ENCODE data around the gene TMEM121. TPM values are rescaled to one million over a fixed set of nuclear protein-coding genes. Genes with fewer than 3 reads are reported as not detected.

Gene TMEM121
- total and polyA plus RNA-seq, 2 of the 4 experiments (the other 2 are of a cell fraction): 2.7 to 6.3 TPM

DNA sequence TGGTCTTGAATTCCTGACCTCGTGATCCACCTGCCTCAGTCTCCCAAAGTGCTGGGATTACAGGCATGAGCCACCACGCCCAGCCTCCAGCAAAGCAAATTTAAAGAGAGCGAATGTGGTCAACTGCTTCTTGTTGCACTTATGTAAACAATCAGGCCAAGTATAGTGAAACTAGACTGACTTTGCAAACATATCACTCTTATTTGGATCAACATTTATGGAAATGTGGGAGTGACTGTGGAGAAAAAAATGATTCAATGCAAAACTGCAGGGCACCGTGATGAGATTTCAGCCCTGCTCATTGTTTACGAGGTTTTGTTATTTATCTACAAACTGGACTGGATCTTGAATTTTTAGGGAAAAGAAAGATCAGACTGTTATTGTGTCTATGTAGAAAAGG is 28.1 kb downstream of the TMEM121 start:
- no peak overlapping the region for H3K4me3 ChIP-seq (ENCODE audit: insufficient read depth, low read depth, low read length)
- no TSS peak for BruUV-seq (replicated peaks)
- no peaks in the 10 kb centered on the region for H3K9me1 ChIP-seq (ENCODE audit: insufficient read depth, low read length)
- no peaks in the 10 kb centered on the region for H3K79me1 ChIP-seq (ENCODE audit: low read depth in 1 of 2, low read length in 2 of 2)
- no peak overlapping the region for H3K27ac ChIP-seq (ENCODE audit: insufficient read depth, low read length)
- H3K18ac ChIP-seq (ENCODE audit: low read depth, low read length): no peak overlapping the region
- no peak overlapping the region for H2AK9ac ChIP-seq (replicated peaks; ENCODE audit: low read depth, low read length, poor library complexity)
- H2AK5ac ChIP-seq (ENCODE audit: low read depth, low read length): no peak overlapping the region
- no peak overlapping the region for H2BK5ac ChIP-seq (ENCODE audit: low read depth, low read length, poor library complexity, severe bottlenecking)
- H4K8ac ChIP-seq (ENCODE audit: low read depth in 2 of 2, low read length in 2 of 2): no peak overlapping the region
- WGBS, 2 experiments (ENCODE audit: extremely low coverage in 2 of 2, insufficient read length in 1 of 2): 67% methylated on average over 1 of the region's 5 CpGs; no CpG with 5 or more reads in 1 of the 2 experiments
- no peak for ATAC-seq (ENCODE audit: low read depth)
- POLR2A ChIA-PET (ENCODE audit: unreplicated experiment): no interaction called here
- H3K56ac ChIP-seq (ENCODE audit: extremely low read depth, insufficient read depth, low read length): no peak overlapping the region
- H3K36me3 ChIP-seq (ENCODE audit: control insufficient read depth, insufficient read depth, low read length): no peaks in the 10 kb centered on the region
- no peaks in the 10 kb centered on the region for H3K9me3 ChIP-seq (ENCODE audit: control insufficient read depth, insufficient read depth, low read length)
- no peak overlapping the region for H4K5ac ChIP-seq (ENCODE audit: low read depth, low read length)
- no peak overlapping the region for H2BK20ac ChIP-seq (ENCODE audit: low read depth, low read length)
- no peak overlapping the region for H2BK15ac ChIP-seq (ENCODE audit: low read depth, low read length)
- intact Hi-C loops (cut with micrococcal nuclease): no loop called here
- no peak overlapping the region for H3K4me2 ChIP-seq (ENCODE audit: low read depth, low read length)
- H3K14ac ChIP-seq (replicated peaks; ENCODE audit: low read depth, low read length): no peak overlapping the region
- no peak overlapping the region for H3K9ac ChIP-seq (ENCODE audit: low read depth, low read length)
- no peak overlapping the region for H2AFZ ChIP-seq (replicated peaks; ENCODE audit: low read length, poor library complexity)
- no peaks in the 10 kb centered on the region for H3K4me1 ChIP-seq (ENCODE audit: control insufficient read depth, insufficient read depth, low read length)
- H4K91ac ChIP-seq (ENCODE audit: insufficient read depth, low read depth, low read length): no peak overlapping the region
- dilution Hi-C loops (cut with HindIII; ENCODE audit: low sequenced_read_pairs, unreplicated experiment): no loop called here
- H2BK120ac ChIP-seq (ENCODE audit: low read depth, low read length): no peak overlapping the region
- TF ChIP-seq, protein P1, sequence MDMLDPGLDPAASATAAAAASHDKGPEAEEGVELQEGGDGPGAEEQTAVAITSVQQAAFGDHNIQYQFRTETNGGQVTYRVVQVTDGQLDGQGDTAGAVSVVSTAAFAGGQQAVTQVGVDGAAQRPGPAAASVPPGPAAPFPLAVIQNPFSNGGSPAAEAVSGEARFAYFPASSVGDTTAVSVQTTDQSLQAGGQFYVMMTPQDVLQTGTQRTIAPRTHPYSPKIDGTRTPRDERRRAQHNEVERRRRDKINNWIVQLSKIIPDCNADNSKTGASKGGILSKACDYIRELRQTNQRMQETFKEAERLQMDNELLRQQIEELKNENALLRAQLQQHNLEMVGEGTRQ (IDR thresholded peaks at IDR 0.05; ENCODE audit: low read depth, low read length): no peak
- TF ChIP-seq, protein P2, sequence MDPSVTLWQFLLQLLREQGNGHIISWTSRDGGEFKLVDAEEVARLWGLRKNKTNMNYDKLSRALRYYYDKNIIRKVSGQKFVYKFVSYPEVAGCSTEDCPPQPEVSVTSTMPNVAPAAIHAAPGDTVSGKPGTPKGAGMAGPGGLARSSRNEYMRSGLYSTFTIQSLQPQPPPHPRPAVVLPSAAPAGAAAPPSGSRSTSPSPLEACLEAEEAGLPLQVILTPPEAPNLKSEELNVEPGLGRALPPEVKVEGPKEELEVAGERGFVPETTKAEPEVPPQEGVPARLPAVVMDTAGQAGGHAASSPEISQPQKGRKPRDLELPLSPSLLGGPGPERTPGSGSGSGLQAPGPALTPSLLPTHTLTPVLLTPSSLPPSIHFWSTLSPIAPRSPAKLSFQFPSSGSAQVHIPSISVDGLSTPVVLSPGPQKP (IDR thresholded peaks at IDR 0.05; ENCODE audit: borderline replicate concordance, low read depth, low read length): no peak
- TF ChIP-seq SMC3 (IDR thresholded peaks at IDR 0.05; ENCODE audit: low read depth, low read length): no peak
- no peak for TF ChIP-seq RCOR1 (IDR thresholded peaks at IDR 0.05; ENCODE audit: insufficient replicate concordance, low read length)
- no peak for TF ChIP-seq NFE2L2 (IDR thresholded peaks at IDR 0.05; ENCODE audit: low read depth, low read length)
- TF ChIP-seq BHLHE40 (IDR thresholded peaks at IDR 0.05; ENCODE audit: low read depth, low read length): no peak
- no peak for TF ChIP-seq RAD21 (IDR thresholded peaks at IDR 0.05; ENCODE audit: low read length)
- TF ChIP-seq, protein P3, sequence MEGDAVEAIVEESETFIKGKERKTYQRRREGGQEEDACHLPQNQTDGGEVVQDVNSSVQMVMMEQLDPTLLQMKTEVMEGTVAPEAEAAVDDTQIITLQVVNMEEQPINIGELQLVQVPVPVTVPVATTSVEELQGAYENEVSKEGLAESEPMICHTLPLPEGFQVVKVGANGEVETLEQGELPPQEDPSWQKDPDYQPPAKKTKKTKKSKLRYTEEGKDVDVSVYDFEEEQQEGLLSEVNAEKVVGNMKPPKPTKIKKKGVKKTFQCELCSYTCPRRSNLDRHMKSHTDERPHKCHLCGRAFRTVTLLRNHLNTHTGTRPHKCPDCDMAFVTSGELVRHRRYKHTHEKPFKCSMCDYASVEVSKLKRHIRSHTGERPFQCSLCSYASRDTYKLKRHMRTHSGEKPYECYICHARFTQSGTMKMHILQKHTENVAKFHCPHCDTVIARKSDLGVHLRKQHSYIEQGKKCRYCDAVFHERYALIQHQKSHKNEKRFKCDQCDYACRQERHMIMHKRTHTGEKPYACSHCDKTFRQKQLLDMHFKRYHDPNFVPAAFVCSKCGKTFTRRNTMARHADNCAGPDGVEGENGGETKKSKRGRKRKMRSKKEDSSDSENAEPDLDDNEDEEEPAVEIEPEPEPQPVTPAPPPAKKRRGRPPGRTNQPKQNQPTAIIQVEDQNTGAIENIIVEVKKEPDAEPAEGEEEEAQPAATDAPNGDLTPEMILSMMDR (conservative IDR thresholded peaks at IDR 0.05; ENCODE audit: low read depth, low read length): no peak
- TF ChIP-seq MAFK (IDR thresholded peaks at IDR 0.05; ENCODE audit: low read depth, low read length): no peak
- no peak for TF ChIP-seq POLR2A (IDR thresholded peaks at IDR 0.05; ENCODE audit: low read depth, low read length)
- TF ChIP-seq MXI1 (IDR thresholded peaks at IDR 0.05; ENCODE audit: borderline replicate concordance, low read depth, low read length): no peak
- no peak for TF ChIP-seq CHD1 (IDR thresholded peaks at IDR 0.05; ENCODE audit: low read depth, low read length)
- H3K23ac ChIP-seq (ENCODE audit: low read depth, low read length): no peak overlapping the region
- in situ Hi-C loops (cut with MboI; ENCODE audit: low sequenced_read_pairs): no loop called here
- no peak for DNase-seq
- no peak overlapping the region for H3K4ac ChIP-seq (ENCODE audit: low read depth, low read length)
- CTCF ChIA-PET: no interaction called here
- no peaks in the 10 kb centered on the region for H3K27me3 ChIP-seq (ENCODE audit: control insufficient read depth, insufficient read depth, low read length)
- H4K20me1 ChIP-seq (ENCODE audit: insufficient read depth, low read length): no peaks in the 10 kb centered on the region

All from IMR-90 (cell line).